Measurements from ENCODE around the gene PSKH1. TPM values are rescaled to one million over a fixed set of nuclear protein-coding genes. Genes with fewer than 3 reads are reported as not detected.

The PSKH1 gene
- total RNA-seq, 1 experiment from 2014 or later = 8.1 TPM

GRCh38 chr16:67865318-67865717, 27.7 kb upstream of the PSKH1 start:
- DNase-seq (ENCODE audit: low spot score) = no peak

DNA sequence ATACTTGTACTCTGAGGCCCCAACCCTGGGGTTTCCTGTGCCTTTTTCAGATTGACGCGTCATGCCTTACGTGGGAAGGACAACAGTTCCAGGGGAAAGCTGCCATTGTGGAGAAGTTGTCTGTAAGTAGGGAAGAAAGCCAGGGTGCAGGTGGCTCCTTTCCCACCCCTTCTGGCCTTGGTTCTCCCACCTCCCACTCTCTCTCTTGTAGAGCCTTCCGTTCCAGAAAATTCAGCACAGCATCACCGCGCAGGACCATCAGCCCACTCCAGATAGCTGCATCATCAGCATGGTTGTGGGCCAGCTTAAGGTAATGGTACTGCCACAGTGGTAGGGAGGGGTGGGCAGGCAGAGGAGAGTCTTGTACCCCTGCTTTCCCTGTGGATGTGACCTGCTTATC, 24.8 kb upstream of the PSKH1 start:
- DNase-seq (ENCODE audit: low spot score) = no peak

GRCh38 chr16:67869653-67870052, 23.4 kb upstream of the PSKH1 start:
- no peak for DNase-seq (ENCODE audit: low spot score)

DNA sequence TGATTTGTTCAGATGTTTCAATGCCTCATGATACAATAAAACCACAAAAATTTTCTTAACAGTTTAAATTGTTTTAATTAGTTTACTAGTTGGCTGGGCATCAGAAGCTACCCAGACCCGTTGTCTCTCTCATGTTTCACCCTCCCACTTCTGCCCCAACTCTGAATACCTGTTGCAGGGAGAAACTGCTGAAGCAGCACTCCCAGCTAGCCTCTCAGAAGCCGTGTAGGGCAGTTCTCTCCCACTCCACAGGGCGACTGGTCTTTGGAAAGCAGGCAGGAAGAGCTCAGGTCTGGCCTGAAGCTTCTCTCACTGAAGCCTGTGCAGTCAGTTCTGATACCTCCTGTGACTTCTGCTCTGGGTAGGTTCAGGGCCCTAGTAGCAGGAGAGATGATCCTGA, 21.8 kb upstream of the PSKH1 start:
- DNase-seq (ENCODE audit: low spot score) = no peak

GRCh38 chr16:67872131-67872630, 20.9 kb upstream of the PSKH1 start:
- no peak for DNase-seq (ENCODE audit: low spot score)

DNA sequence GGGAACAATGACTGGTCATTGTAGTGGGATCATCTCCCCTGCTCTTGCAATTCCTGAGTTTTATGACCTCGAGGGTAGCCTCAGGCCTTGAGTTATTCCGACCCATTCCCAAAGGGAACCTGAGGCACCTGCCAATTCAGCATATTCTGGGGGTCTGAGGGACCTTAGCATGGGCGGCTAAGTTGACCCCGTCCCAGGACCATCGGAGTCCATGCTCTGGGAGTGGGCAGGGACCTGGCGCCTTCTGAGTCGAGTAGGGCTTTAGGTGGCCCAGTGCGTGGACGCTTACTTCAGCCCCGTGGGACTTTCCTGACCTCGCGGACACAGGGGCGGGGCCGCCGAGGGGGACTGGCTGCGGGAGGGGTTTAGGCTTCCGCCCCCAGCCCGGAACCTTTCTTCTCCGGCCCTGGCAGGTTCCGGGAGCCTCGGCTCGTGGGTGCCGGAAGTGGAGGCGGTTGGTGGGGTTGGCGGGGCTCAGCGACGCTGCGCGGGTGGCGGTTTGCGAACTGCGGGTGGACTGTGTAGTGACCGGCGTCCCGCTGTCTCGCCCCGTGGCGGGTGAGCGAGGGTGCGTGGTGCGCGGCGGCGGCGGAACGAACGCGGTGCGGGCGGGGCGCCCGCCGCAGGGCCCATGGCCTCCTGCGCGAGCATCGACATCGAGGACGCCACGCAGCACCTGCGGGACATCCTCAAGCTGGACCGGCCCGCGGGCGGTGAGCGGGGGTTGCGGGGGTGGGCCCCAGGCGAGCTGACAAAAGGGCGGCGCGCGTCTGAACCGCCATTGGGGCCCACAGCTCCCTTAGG, 20.2 kb upstream of the PSKH1 start, which contains the start of gene EDC4:
TSS of gene EDC4 (plus strand) at position 422 of the 804 bp plus-strand sequence. CDS start at position 632, 210 bp downstream.
- peak; percentile 48 for DNase-seq (ENCODE audit: low spot score)

GRCh38 chr16:67873435-67874370, 19.4 kb upstream of the PSKH1 start:
- DNase-seq (ENCODE audit: low spot score) = no peak

- DNase-seq (ENCODE audit: low spot score) = no peak
Measured at GRCh38 chr16:67874372-67874771, 18.7 kb upstream of the PSKH1 start.

DNA sequence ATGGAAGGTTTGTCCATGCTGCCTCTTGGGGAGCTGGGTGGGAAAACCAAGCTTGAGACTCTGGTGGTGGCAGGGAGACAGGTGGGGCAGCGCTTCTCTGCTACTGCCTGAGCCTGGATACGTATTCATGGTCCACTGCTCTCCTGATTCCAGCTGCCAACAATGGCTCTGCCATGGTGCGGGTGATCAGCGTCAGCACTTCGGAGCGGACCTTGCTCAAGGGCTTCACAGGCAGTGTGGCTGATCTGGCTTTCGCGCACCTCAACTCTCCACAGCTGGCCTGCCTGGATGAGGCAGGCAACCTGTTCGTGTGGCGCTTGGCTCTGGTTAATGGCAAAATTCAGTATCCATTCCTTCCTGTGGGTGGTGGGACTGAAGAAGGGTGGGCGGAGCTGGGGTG, 16.0 kb upstream of the PSKH1 start:
- DNase-seq (ENCODE audit: low spot score) = no peak

DNA sequence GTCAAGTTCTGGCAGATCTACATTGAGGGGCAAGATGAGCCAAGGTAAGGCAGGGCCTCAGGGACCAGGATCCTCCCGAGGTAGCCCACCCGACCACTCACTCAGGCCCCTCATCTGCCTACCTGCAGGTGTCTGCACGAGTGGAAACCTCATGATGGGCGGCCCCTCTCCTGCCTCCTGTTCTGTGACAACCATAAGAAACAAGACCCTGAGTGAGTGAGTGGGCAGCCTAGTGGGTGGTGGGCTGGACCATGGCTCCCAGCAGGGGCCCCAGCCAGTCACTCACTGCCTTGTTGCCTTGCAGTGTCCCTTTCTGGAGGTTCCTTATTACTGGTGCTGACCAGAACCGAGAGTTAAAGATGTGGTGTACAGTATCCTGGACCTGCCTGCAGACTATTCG, 14.8 kb upstream of the PSKH1 start:
- no peak for DNase-seq (ENCODE audit: low spot score)

DNA sequence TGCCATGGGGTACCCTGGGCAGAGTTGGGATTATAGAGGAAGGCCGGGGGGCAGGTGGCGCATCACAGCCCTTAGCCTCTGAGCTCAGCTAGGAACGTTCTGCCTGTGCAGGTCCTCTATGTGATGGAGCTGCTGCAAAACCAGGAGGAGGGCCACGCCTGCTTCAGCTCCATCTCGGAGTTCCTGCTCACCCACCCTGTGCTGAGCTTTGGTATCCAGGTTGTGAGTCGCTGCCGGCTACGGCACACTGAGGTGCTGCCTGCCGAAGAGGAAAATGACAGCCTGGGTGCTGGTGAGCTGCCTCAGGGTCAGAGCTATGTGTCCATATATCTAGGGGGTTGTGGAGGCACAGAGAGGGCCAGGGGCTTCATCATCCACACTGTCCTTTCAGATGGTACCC, 14.2 kb upstream of the PSKH1 start:
- DNase-seq (ENCODE audit: low spot score) = no peak

- DNase-seq (ENCODE audit: low spot score) = no peak
Measured at GRCh38 chr16:67879462-67879861, 13.6 kb upstream of the PSKH1 start.

DNA sequence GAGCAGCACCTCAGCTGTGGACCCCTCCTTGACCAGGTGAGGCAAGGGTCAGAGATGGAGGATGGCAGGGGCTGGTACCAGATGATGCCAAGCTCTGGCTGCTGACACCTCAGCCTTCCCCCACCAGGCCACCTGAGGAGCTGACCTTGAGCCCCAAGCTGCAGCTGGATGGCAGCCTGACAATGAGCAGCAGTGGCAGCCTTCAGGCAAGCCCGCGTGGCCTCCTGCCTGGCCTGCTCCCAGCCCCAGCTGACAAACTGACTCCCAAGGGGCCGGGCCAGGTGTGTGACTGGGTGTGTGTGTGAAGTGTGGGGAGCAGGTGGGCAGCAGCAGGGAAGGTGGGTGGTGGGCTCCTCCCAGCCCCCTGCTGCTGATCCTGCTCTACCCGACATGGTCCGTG, 13.1 kb upstream of the PSKH1 start:
- no peak for DNase-seq (ENCODE audit: low spot score)

GRCh38 chr16:67880584-67880983, 12.5 kb upstream of the PSKH1 start:
- DNase-seq (ENCODE audit: low spot score) = no peak

- DNase-seq (ENCODE audit: low spot score) = no peak
Measured at GRCh38 chr16:67881621-67882161, 11.4 kb upstream of the PSKH1 start.

- no peak for DNase-seq (ENCODE audit: low spot score)
Measured at GRCh38 chr16:67882374-67883145, 10.5 kb upstream of the PSKH1 start.

DNA sequence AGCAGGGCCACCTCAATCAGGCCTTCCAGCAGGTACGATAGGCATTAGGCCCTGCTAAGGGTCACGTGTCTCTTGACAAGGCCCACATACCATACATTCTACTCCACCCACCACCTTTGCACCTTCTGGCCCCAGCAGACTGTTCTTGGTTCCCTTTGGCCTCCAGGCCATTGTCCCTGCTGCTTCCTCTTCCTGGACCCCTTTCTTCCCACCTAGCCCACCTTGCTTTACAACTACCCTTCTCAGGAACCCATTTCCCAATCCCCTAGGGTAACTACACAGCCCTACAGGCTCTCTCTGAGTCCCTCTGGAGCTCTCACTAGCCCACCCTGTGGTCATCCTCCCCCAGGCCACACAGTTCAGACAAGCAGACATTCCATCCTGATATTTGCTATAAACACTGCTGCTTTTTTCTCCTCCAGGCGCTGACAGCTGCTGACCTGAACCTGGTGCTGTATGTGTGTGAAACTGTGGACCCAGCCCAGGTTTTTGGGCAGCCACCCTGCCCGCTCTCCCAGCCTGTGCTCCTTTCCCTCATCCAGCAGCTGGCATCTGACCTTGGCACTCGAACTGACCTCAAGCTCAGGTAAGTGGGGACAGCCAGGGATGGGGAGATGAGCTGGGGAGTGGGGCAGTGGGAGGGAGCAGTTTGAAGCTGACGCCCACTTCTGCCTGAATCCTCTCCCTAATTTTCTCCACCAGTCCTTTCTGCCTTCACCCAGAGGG, 9.7 kb upstream of the PSKH1 start:
- no peak for DNase-seq (ENCODE audit: low spot score)

- DNase-seq (ENCODE audit: low spot score) = no peak
Measured at GRCh38 chr16:67883872-67884261, 9.2 kb upstream of the PSKH1 start.

DNA sequence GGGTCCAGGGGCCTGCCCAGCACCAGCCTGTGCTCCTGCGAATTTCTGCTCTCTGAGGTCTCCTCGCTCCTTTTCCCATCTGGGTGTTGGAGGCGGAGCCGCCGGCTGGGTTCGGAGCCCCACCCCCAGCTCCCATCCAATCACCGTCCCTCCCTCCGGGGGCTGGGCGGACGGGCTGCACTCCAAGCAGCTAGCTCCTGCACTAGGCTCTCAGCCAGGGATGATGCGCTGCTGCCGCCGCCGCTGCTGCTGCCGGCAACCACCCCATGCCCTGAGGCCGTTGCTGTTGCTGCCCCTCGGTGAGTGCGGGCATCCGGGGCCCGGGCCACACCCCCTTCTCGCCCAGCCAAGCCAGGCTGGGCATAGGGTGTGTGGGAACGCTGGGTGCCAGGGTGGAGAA, 8.4 kb upstream of the PSKH1 start, which contains the start of gene NRN1L:
TSS of gene NRN1L (plus strand) at position 202 of the 400 bp plus-strand sequence. CDS start at position 221, 19 bp downstream.
- peak; percentile 42 for DNase-seq (ENCODE audit: low spot score)

DNA sequence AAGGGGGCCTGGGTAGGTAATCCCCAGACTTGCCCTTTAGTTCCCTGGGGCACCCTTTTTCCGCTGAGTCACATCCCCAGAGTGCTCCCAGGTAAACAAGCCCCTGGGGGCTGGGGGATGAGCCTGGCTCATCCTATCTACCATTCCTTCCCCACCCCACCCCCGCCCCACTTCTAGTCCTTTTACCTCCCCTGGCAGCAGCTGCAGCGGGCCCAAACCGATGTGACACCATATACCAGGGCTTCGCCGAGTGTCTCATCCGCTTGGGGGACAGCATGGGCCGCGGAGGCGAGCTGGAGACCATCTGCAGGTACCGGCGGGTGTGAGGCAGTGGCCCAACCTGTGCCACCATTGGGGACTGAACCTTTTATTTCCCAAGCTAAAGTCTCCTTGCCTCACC, 7.5 kb upstream of the PSKH1 start:
- DNase-seq (ENCODE audit: low spot score) = no peak

GRCh38 chr16:67885976-67886375, 7.1 kb upstream of the PSKH1 start:
- DNase-seq (ENCODE audit: low spot score) = no peak

Data from H4 (cell line).